SK-N-SH treated with all-trans-retinoic acid at 6 μM for 48 hours (cell line): Measurements from ENCODE around the gene PAAF1.

Source experiments
- GLIS3 ChIP-seq: fragments of 250-450 bp; sonication (Bioruptor Pico); IDR thresholded peaks from 2 replicates; pipeline ENCODE4 v1.5.0; 2020; ENCODE audit warnings: mild to moderate bottlenecking, moderate library complexity
- TCF4 ChIP-seq: fragments of 250-450 bp; sonication (Bioruptor Pico); IDR thresholded peaks from 2 replicates; pipeline ENCODE4 v1.8.0; 2021; ENCODE audit warnings: mild to moderate bottlenecking, moderate library complexity, borderline replicate concordance

DNA sequence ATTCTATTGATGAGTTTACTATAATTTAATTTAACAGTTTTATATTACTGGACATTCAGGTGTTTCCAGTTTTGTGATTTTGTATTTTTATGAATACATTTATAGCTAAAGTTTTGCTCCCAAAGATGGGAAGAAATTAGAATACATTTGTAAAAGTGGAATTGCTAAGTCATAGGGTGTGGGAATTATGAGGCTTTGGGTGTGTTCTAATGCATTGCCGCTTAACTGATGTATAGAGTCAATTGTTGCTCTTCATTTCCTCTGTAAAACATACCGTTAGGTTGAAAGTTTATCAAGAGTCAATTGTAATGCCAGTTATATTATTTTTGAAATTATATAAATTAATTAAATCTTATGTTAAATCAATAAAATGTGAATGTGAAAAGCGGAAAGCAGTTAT lies 16.2 kb downstream of the PAAF1 start:
- TF ChIP-seq TCF4 (CRISPR knock-in tag) (no peak), GLIS3 (CRISPR knock-in tag) (no peak)
